ENCODE results near the gene ZP1. TPM values are rescaled to one million over a fixed set of nuclear protein-coding genes. Genes with fewer than 3 reads are reported as not detected.

Gene ZP1
- total and polyA plus RNA-seq, 12 donors = 0.16 to 0.51 (median 0.33) TPM; not detected in 7

DNA sequence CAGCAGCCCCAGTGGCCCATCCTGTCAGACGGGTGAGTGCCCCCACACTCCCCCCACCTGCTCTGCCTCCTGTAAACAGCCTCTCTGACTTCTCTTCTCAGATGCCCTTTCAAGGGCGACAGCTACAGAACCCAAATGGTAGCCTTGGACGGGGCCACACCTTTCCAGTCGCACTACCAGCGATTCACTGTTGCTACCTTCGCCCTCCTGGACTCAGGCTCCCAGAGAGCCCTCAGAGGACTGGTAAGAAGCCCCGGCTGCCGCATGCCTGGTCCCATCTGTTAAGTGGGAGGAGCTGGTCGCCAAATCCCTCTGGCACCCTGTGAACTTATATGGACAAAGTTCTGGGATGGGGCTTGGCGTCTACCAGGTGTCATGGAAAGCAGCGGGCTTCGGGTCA lies 6.2 kb downstream of the ZP1 start:
- Histone ChIP-seq H3K9me3 (no peaks in the 10 kb centered on the region), H3K27me3 (no peaks in the 10 kb centered on the region), H3K4me1 (peaks cover 3 to 69% (median 43%) of the 10 kb centered on the region in 9 donors), H3K27ac (peak overlapping the region in 1 of 10 donors; percentile 22), H3K4me3 (no peak overlapping the region), H3K36me3 (peaks cover 0 to 7% (median 0%) of the 10 kb centered on the region in 9 donors)
- no peak for ATAC-seq
- intact Hi-C loops (cut with DNase I) = no loop called here
- DNase-seq = no peak
- 90 to 91% methylated on average over 12 of the region's 12 CpGs for WGBS, 2 donors
- TF ChIP-seq, protein P1, sequence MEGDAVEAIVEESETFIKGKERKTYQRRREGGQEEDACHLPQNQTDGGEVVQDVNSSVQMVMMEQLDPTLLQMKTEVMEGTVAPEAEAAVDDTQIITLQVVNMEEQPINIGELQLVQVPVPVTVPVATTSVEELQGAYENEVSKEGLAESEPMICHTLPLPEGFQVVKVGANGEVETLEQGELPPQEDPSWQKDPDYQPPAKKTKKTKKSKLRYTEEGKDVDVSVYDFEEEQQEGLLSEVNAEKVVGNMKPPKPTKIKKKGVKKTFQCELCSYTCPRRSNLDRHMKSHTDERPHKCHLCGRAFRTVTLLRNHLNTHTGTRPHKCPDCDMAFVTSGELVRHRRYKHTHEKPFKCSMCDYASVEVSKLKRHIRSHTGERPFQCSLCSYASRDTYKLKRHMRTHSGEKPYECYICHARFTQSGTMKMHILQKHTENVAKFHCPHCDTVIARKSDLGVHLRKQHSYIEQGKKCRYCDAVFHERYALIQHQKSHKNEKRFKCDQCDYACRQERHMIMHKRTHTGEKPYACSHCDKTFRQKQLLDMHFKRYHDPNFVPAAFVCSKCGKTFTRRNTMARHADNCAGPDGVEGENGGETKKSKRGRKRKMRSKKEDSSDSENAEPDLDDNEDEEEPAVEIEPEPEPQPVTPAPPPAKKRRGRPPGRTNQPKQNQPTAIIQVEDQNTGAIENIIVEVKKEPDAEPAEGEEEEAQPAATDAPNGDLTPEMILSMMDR (IDR thresholded peaks at IDR 0.05) = no peak

DNA sequence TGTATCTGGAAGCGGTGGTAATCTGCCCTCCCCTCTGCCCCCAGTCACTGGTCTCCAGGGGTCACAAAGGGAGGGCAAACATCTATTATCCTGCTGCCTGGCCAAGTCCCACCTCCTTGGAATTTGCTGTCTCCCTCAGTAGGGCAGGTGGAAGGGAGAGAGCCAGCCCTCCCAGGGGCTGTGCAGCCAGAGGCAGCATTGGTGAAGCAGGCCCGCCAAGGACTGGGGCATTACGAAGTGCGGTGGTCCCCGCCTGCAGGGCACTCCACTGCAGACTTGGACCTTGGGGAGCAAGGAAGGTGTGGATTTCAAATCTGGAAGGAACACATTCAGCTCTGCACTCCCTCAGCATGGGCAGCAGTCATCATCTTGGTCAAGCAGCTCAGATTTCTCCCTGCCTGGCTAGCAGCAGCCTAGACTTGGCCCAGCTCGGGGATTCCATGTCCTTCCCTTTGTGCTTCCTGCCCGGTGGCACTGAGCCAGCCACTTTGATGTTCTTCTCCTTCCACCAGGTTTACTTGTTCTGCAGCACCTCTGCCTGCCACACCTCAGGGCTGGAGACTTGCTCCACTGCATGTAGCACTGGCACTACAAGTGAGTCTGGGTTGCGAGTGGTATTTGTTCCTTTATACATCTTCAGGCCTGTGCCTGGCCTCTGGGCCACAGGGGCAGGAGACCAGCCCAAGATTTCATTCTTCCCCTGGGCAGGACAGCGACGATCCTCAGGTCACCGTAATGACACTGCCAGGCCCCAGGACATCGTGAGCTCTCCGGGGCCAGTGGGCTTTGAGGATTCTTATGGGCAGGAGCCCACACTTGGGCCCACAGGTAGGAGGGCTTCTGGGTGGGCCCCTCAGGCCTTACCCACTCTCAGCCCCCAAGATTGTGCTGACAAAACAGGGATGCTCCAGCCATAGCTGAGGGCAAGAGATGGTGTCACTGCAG lies 7.4 kb downstream of the ZP1 start:
- DNase-seq (no peak), ATAC-seq (no peak)
- Histone ChIP-seq H3K27me3 (no peaks in the 10 kb centered on the region), H3K27ac (no peak overlapping the region), H3K4me3 (no peak overlapping the region), H3K4me1 (peaks cover 3 to 73% (median 44%) of the 10 kb centered on the region in 9 donors), H3K9me3 (no peaks in the 10 kb centered on the region), H3K36me3 (peaks cover 0 to 15% (median 0%) of the 10 kb centered on the region in 9 donors)
- TF ChIP-seq, protein P1 (IDR thresholded peaks at IDR 0.05) = no peak
- intact Hi-C loops (cut with DNase I) = loop anchor here in 3 of 10 donors (5.0 kb wide), 1 partner anchor 32 kb away; the partner anchor contains the start of gene CCDC86 (in 3 of the 3)
- 88 to 91% methylated on average over 13 of the region's 13 CpGs for WGBS, 2 donors

DNA sequence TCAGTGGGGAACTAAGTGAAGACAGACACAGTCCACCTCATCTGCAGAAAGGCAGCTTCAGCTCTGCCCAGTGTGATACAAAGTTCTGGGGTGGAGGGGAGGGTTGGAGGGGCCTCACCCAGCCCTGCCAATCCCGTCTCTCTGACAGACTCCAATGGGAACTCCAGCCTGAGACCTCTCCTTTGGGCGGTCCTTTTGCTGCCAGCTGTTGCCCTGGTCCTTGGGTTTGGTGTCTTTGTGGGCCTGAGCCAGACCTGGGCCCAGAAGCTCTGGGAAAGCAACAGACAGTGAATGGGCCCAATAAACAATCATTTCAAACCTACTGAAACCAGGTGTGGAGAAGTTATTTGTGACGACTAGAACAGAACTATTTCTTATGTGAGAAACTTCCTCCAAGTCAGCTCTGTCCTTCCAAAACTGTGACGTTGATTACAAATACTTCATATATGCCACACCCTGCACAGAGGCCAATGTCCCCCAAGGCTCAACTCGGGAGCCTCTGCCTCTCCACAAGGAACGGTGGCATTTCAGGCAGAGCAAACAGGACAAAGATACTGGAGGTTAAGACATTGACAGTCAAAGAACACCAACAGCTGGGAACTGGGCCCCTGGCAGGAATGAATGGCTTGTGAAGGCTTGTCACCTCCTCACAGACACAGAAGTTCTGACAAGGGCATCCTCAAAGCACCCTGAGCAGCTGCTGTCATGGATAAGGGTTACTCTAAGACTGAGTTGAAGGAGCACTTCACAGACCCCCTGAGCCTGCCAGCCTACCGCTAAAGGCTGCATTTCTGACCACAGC lies 8.2 kb downstream of the ZP1 start:
- no peaks in the 10 kb centered on the region for H3K27me3 ChIP-seq
- 81 to 83% methylated on average over 7 of the region's 7 CpGs for WGBS, 2 donors
- DNase-seq (no peak), ATAC-seq (no peak)
- H3K9me3 ChIP-seq = no peaks in the 10 kb centered on the region
- intact Hi-C loops (cut with DNase I) = loop anchor here in 3 of 10 donors (5.0 kb wide), 1 partner anchor 33 kb away; the partner anchor contains the start of gene CCDC86 (in 3 of the 3)
- peaks cover 3 to 69% (median 39%) of the 10 kb centered on the region in 9 donors for H3K4me1 ChIP-seq
- H3K27ac ChIP-seq = peak overlapping the region in 1 of 10 donors; percentile 36
- peaks cover 0 to 23% (median 0%) of the 10 kb centered on the region in 9 donors for H3K36me3 ChIP-seq
- TF ChIP-seq, protein P1 (IDR thresholded peaks at IDR 0.05) = no peak
- H3K4me3 ChIP-seq = no peak overlapping the region

DNA sequence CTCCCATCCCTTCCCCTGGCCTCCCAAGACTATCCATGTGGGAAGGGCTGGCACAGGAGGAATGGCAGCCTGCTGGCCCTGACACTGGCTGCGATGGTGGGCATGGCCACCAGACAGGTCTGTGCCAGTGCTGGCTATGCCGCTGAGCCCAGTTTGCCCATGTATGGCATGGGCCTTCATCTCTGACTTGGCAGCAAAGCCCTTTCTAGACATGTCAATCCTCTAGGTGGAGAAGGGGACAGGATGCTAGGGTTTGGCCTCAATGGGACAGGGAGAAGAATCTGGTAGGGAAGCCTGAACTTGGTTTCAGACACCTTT lies 8.8 kb downstream of the ZP1 start:
- no peak for DNase-seq
- no peak overlapping the region for H3K4me3 ChIP-seq
- peaks cover 0 to 28% (median 0%) of the 10 kb centered on the region in 9 donors for H3K36me3 ChIP-seq
- WGBS, 2 donors = 98 to 100% methylated on average over 2 of the region's 2 CpGs
- H3K27ac ChIP-seq = peak overlapping the region in 1 of 10 donors; percentile 36
- no peaks in the 10 kb centered on the region for H3K9me3 ChIP-seq
- peaks cover 3 to 63% (median 33%) of the 10 kb centered on the region in 9 donors for H3K4me1 ChIP-seq
- TF ChIP-seq, protein P1 (IDR thresholded peaks at IDR 0.05) = no peak
- no peak for ATAC-seq
- intact Hi-C loops (cut with DNase I) = loop anchor here in 3 of 10 donors (5.0 kb wide), 1 partner anchor 34 kb away; the partner anchor contains the start of gene CCDC86 (in 3 of the 3)
- H3K27me3 ChIP-seq = no peaks in the 10 kb centered on the region
